ENCODE results near the gene NR5A1. TPM values are rescaled to one million over a fixed set of nuclear protein-coding genes. Genes with fewer than 3 reads are reported as not detected.

Gene NR5A1
- total and polyA plus RNA-seq, 10 of the 15 experiments (the other 5 are each of a cell fraction or from before 2014, with no cell fraction given) = 0.06 to 0.24 (median 0.08) TPM; not detected in 5

DNA sequence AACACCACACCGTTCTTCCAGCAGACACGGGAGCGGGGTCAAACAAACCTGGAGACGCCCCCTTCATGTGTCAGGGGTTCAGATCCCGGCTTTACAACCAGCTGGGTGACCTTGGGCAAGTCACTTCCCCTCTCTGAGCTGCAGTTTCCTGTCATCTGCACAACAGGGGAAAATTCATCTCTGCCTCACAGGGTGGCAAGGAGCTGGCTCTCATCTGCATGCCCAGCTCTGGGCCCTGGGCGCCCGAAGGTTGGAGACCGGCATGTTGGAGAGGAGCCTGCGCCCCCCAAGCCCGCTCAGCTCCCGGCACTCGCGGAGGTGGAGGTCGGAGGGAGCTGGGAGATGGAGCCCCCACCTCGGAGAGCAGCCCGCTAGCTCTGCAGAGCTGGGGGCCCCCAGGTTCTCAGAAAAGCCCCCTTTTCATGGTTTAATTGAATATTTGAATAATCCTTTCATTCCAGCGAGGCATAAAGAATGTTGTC, 20.4 kb downstream of the NR5A1 start:
- RAD21 ChIA-PET (ENCODE audit: unreplicated experiment) = no interaction called here
- in situ Hi-C loops (cut with MboI) = no loop called here
- Histone ChIP-seq H4K20me1 (ENCODE audit: control insufficient read depth, insufficient read depth) (no peaks in the 10 kb centered on the region), H2AFZ (ENCODE audit: control insufficient read depth, low read depth, low read length) (no peak overlapping the region), H3K36me3 (ENCODE audit: control insufficient read depth in 2 of 2, insufficient read depth in 2 of 2, low read length in 1 of 2) (no peaks in the 10 kb centered on the region), H3K9ac (ENCODE audit: control insufficient read depth, insufficient read depth, low read length) (no peak overlapping the region), H3K9me3 (replicated peaks; ENCODE audit: control insufficient read depth, insufficient read depth, low read length) (no peaks in the 10 kb centered on the region), H3K4me1 (ENCODE audit: control insufficient read depth, insufficient read depth, low read length) (no peaks in the 10 kb centered on the region), H3K4me2 (ENCODE audit: control insufficient read depth, insufficient read depth) (no peak overlapping the region), H3K27me3 (replicated peaks in 1 of 2; ENCODE audit: control insufficient read depth in 2 of 2, insufficient read depth in 2 of 2, low read length in 1 of 2) (peaks cover 2% of the 10 kb centered on the region in 2 experiments; a peak in 2 of 4 replicates), H3K4me3 (no peak overlapping the region), H3K79me2 (ENCODE audit: control insufficient read depth, insufficient read depth, low read length) (no peaks in the 10 kb centered on the region), H3K27ac (ENCODE audit: control insufficient read depth, insufficient read depth) (no peak overlapping the region)
- WGBS (ENCODE audit: insufficient coverage, insufficient replicate concordance, low lambda C conversion rate, missing lambda C conversion rate) = 51% methylated on average over 17 of the region's 17 CpGs
- intact Hi-C loops (cut with micrococcal nuclease; ENCODE audit: unreplicated experiment) = no loop called here
- CTCF ChIA-PET = no interaction called here
- ATAC-seq (no peak), DNase-seq (ENCODE audit: low read depth, low spot score) (no peak), FAIRE-seq (no peak)
- POLR2A ChIA-PET = no interaction called here
- SMC1A ChIA-PET (ENCODE audit: uncharacterized antibody, unreplicated experiment) = no interaction called here
- no TSS peak for BruUV-seq (replicated peaks)
- TF ChIP-seq RFX5 (IDR thresholded peaks at IDR 0.05; ENCODE audit: low read depth, low read length) (no peak), PBX3 (IDR thresholded peaks at IDR 0.05; ENCODE audit: insufficient replicate concordance, low read depth, low read length) (no peak), RAD51 (IDR thresholded peaks at IDR 0.05) (no peak), TCF7 (IDR thresholded peaks at IDR 0.05; ENCODE audit: borderline replicate concordance) (no peak), ZBTB11 (CRISPR knock-in tag; IDR thresholded peaks at IDR 0.05) (no peak), RAD21 (IDR thresholded peaks at IDR 0.05; ENCODE audit: insufficient read depth, low read depth, low read length) (no peak)
- TF ChIP-seq, protein P1, sequence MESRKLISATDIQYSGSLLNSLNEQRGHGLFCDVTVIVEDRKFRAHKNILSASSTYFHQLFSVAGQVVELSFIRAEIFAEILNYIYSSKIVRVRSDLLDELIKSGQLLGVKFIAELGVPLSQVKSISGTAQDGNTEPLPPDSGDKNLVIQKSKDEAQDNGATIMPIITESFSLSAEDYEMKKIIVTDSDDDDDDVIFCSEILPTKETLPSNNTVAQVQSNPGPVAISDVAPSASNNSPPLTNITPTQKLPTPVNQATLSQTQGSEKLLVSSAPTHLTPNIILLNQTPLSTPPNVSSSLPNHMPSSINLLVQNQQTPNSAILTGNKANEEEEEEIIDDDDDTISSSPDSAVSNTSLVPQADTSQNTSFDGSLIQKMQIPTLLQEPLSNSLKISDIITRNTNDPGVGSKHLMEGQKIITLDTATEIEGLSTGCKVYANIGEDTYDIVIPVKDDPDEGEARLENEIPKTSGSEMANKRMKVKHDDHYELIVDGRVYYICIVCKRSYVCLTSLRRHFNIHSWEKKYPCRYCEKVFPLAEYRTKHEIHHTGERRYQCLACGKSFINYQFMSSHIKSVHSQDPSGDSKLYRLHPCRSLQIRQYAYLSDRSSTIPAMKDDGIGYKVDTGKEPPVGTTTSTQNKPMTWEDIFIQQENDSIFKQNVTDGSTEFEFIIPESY (IDR thresholded peaks at IDR 0.05) = no peak
- TF ChIP-seq, protein P2, sequence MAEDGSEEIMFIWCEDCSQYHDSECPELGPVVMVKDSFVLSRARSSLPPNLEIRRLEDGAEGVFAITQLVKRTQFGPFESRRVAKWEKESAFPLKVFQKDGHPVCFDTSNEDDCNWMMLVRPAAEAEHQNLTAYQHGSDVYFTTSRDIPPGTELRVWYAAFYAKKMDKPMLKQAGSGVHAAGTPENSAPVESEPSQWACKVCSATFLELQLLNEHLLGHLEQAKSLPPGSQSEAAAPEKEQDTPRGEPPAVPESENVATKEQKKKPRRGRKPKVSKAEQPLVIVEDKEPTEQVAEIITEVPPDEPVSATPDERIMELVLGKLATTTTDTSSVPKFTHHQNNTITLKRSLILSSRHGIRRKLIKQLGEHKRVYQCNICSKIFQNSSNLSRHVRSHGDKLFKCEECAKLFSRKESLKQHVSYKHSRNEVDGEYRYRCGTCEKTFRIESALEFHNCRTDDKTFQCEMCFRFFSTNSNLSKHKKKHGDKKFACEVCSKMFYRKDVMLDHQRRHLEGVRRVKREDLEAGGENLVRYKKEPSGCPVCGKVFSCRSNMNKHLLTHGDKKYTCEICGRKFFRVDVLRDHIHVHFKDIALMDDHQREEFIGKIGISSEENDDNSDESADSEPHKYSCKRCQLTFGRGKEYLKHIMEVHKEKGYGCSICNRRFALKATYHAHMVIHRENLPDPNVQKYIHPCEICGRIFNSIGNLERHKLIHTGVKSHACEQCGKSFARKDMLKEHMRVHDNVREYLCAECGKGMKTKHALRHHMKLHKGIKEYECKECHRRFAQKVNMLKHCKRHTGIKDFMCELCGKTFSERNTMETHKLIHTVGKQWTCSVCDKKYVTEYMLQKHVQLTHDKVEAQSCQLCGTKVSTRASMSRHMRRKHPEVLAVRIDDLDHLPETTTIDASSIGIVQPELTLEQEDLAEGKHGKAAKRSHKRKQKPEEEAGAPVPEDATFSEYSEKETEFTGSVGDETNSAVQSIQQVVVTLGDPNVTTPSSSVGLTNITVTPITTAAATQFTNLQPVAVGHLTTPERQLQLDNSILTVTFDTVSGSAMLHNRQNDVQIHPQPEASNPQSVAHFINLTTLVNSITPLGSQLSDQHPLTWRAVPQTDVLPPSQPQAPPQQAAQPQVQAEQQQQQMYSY (CRISPR knock-in tag; IDR thresholded peaks at IDR 0.05) = no peak
- TF ChIP-seq, protein P3, sequence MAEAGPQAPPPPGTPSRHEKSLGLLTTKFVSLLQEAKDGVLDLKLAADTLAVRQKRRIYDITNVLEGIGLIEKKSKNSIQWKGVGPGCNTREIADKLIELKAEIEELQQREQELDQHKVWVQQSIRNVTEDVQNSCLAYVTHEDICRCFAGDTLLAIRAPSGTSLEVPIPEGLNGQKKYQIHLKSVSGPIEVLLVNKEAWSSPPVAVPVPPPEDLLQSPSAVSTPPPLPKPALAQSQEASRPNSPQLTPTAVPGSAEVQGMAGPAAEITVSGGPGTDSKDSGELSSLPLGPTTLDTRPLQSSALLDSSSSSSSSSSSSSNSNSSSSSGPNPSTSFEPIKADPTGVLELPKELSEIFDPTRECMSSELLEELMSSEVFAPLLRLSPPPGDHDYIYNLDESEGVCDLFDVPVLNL (IDR thresholded peaks at IDR 0.05; ENCODE audit: low read depth, low read length) = no peak
